ENCODE measurements around the gene TMEM163. TPM values are rescaled to one million over a fixed set of nuclear protein-coding genes. Genes with fewer than 3 reads are reported as not detected.

TMEM163 gene
- polyA plus RNA-seq, 3 donors = 0.01 TPM; not detected in 2

DNA sequence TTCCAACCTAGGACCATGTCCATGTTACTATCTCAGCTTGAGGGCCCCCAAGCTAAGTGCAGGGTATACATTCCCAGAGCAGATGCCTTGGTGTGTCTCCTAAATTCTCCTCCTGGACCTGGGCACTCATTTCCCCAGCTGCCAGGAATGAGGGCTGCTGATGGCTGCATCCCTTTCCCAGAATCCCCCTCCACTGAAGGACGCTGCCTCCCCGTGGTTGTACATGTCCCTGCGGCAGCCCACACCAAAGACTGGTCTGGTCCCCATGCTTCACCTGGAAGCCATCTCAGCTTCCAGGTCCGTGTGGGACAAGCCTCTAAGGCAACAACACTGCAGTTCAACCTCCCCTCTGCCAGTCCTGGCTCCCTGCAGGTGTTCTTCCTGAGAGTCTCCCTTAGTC, 14.6 kb downstream of the TMEM163 start:
- Histone ChIP-seq H2AFZ (ENCODE audit: insufficient read depth, low read depth, low read length, poor library complexity, severe bottlenecking) (no peak overlapping the region), H3K27ac (ENCODE audit: low read depth in 1 of 2, low read length in 2 of 2) (no peak overlapping the region), H3K9ac (ENCODE audit: insufficient read depth, low read length, poor library complexity, severe bottlenecking) (no peak overlapping the region), H4K20me1 (ENCODE audit: insufficient read depth, low read length) (no peaks in the 10 kb centered on the region), H3K9me3 (replicated peaks in 1 of 2; ENCODE audit: control insufficient read depth in 1 of 2, insufficient read depth in 1 of 2, low read length in 2 of 2) (no peaks in the 10 kb centered on the region), H3K4me2 (replicated peaks; ENCODE audit: extremely low read depth, low read length, poor library complexity, severe bottlenecking) (no peak overlapping the region), H3K36me3 (replicated peaks in 1 of 2; ENCODE audit: control insufficient read depth in 1 of 2, insufficient read depth in 2 of 2, low read length in 2 of 2) (no peaks in the 10 kb centered on the region), H3K79me2 (ENCODE audit: insufficient read depth, low read length) (no peaks in the 10 kb centered on the region), H3K4me1 (ENCODE audit: control insufficient read depth in 1 of 2, insufficient read depth in 2 of 2, low read length in 2 of 2) (peaks cover 9 to 13% of the 10 kb centered on the region in 2 donors), H3K4me3 (replicated peaks in 1 of 3; ENCODE audit: low read depth in 2 of 3, low read length in 3 of 3) (no peak overlapping the region), H3K27me3 (ENCODE audit: control insufficient read depth in 2 of 2, insufficient read depth in 2 of 2, low read length in 2 of 2) (peaks cover 0 to 21% of the 10 kb centered on the region in 2 donors)
- H3K27ac Mint-ChIP-seq = peak overlapping the region in 1 of 7 donors; percentile 59
- intact Hi-C loops (cut with micrococcal nuclease) = no loop called here
- H3K9me3 Mint-ChIP-seq = peaks cover 0 to 8% (median 2%) of the 10 kb centered on the region in 7 donors
- peaks cover 26 to 39% (median 29%) of the 10 kb centered on the region in 3 donors for H3K27me3 Mint-ChIP-seq (ENCODE audit: low read depth in 3 of 3)
- DNase-seq = no peak
- H3K4me1 Mint-ChIP-seq = peaks cover 12% of the 10 kb centered on the region
- 100% methylated on average over 4 of the region's 4 CpGs for WGBS (ENCODE audit: insufficient coverage)
- no peaks in the 10 kb centered on the region for H3K36me3 Mint-ChIP-seq
- TF ChIP-seq, protein P1, sequence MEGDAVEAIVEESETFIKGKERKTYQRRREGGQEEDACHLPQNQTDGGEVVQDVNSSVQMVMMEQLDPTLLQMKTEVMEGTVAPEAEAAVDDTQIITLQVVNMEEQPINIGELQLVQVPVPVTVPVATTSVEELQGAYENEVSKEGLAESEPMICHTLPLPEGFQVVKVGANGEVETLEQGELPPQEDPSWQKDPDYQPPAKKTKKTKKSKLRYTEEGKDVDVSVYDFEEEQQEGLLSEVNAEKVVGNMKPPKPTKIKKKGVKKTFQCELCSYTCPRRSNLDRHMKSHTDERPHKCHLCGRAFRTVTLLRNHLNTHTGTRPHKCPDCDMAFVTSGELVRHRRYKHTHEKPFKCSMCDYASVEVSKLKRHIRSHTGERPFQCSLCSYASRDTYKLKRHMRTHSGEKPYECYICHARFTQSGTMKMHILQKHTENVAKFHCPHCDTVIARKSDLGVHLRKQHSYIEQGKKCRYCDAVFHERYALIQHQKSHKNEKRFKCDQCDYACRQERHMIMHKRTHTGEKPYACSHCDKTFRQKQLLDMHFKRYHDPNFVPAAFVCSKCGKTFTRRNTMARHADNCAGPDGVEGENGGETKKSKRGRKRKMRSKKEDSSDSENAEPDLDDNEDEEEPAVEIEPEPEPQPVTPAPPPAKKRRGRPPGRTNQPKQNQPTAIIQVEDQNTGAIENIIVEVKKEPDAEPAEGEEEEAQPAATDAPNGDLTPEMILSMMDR (IDR thresholded peaks at IDR 0.05) = no peak
- H3K4me3 Mint-ChIP-seq = peak overlapping the region; percentile 6 to 31

DNA sequence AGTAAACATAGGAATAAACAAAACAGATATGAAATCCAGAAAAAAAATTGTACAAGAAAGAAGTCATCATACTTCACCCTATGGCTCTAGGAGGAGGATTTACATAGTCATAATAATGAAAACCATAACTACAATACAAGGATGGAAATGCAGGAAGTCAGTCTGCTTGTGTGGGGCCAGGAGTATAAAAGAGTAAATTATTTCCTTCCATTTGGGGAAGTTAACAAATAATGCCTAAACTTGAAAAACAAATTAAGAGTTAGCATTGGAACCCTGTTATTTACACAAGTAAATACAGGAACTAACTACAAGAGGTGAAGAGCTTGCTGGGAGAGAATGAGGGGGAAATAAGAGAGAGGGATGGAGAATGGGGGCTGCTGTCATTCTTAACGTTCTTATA, 15.4 kb downstream of the TMEM163 start:
- Mint-ChIP-seq H3K27ac (no peak overlapping the region), H3K36me3 (no peaks in the 10 kb centered on the region), H3K4me1 (peaks cover 12% of the 10 kb centered on the region), H3K4me3 (no peak overlapping the region), H3K9me3 (peaks cover 0 to 8% (median 2%) of the 10 kb centered on the region in 7 donors), H3K27me3 (ENCODE audit: low read depth in 3 of 3) (peaks cover 25 to 39% (median 29%) of the 10 kb centered on the region in 3 donors)
- TF ChIP-seq, protein P1 (IDR thresholded peaks at IDR 0.05) = no peak
- intact Hi-C loops (cut with micrococcal nuclease) = no loop called here
- no CpG with 5 or more reads among the region's 1 CpG for WGBS (ENCODE audit: insufficient coverage)
- Histone ChIP-seq H3K36me3 (replicated peaks in 1 of 2; ENCODE audit: control insufficient read depth in 1 of 2, insufficient read depth in 2 of 2, low read length in 2 of 2) (no peaks in the 10 kb centered on the region), H2AFZ (ENCODE audit: insufficient read depth, low read depth, low read length, poor library complexity, severe bottlenecking) (no peak overlapping the region), H3K4me2 (replicated peaks; ENCODE audit: extremely low read depth, low read length, poor library complexity, severe bottlenecking) (no peak overlapping the region), H3K9me3 (replicated peaks in 1 of 2; ENCODE audit: control insufficient read depth in 1 of 2, insufficient read depth in 1 of 2, low read length in 2 of 2) (no peaks in the 10 kb centered on the region), H3K79me2 (ENCODE audit: insufficient read depth, low read length) (no peaks in the 10 kb centered on the region), H3K27me3 (ENCODE audit: control insufficient read depth in 2 of 2, insufficient read depth in 2 of 2, low read length in 2 of 2) (peaks cover 0 to 21% of the 10 kb centered on the region in 2 donors), H3K9ac (ENCODE audit: insufficient read depth, low read length, poor library complexity, severe bottlenecking) (no peak overlapping the region), H3K27ac (ENCODE audit: low read depth in 1 of 2, low read length in 2 of 2) (no peak overlapping the region), H3K4me3 (replicated peaks in 1 of 3; ENCODE audit: low read depth in 2 of 3, low read length in 3 of 3) (no peak overlapping the region), H4K20me1 (ENCODE audit: insufficient read depth, low read length) (no peaks in the 10 kb centered on the region), H3K4me1 (ENCODE audit: control insufficient read depth in 1 of 2, insufficient read depth in 2 of 2, low read length in 2 of 2) (peaks cover 9 to 13% of the 10 kb centered on the region in 2 donors)
- DNase-seq = no peak
